Activated CD4-positive, alpha-beta T cell treated with anti-CD3 and anti-CD28 coated beads, Interleukin-2, Interleukin-4, amounts not matched to agents 100 ng/mL and 50 ng/mL, durations not matched to agents 16 hours and 8 hours (primary cell): ENCODE data around the gene HEMGN.

ENCODE experiments used
- DNase-seq: peaks from one replicate; pipeline ENCODE4 v3.0.0-alpha.2; 2020; ENCODE audit warnings: low spot score

Gene HEMGN

DNA sequence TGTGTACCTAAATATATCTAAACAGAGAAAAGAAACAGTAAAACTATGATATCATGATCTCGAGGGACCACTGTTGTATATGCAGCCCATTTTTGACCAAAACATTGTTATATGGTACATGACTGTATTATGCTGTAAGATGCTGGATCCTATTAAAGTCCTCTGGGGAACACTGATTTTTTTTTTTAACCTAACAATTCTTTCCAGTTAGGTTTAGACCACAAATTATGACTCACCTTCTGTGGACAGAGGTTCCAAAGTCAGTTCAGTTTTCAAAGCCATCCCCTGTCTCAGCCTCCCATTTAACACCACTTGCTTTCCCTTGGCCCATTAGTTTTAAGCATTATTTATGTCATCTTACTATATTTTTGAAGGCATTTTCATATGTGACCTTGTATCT, 42.8 kb downstream of the HEMGN start:
- DNase-seq, result no peak

GRCh38 chr9:97892421-97892820, 45.6 kb downstream of the HEMGN start:
- no peak for DNase-seq

DNA sequence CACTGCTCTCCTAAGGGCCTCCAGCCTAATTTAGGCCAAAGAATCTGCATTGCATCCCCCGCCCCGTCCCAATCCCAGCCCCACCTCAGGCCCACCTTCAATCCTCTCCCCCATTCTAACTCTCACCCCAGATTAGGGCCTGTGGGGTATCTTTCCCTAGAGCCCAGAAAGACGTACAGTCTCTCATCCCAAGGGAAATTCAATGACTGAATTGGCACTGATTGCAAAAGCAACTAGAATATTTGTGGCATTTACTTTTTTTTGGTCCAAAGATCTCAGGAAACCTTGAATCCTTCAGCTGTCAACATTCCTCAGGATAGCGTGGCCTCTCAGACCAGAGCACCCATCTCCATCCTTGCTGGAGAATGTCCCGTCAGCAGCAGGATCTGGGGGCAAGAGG, 46.2 kb downstream of the HEMGN start:
- DNase-seq, result no peak

GRCh38 chr9:97889941-97890887, 47.8 kb downstream of the HEMGN start:
- DNase-seq, result peak; percentile 57

DNA sequence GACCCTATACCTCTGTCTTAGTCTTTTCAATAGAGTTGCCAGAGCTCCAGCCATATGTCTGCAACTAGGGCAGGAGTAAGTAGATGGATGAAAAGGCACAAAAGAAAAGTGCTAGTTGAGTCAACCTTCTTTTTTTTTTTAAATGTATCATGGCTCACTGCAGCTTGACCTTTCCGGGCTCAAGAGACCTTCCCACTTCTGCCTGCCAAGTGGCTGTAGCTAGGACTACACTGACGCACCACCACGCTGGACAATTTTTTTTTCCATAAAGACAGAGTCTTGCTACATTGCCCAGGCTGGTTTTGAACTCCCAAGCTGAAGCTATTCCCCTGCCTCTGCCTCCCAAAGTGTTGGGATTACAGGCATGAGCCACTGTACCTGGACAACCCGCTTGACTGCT, 57.6 kb downstream of the HEMGN start:
- DNase-seq, result no peak
